ENCODE measurements around the gene LCE3A. TPM values are rescaled to one million over a fixed set of nuclear protein-coding genes. Genes with fewer than 3 reads are reported as not detected.
"Not testable (repeated sequence)": the region's sequence is repeated elsewhere in the genome, so short reads cannot be mapped to it uniquely, and the experiment has no call there.

The LCE3A gene
- total and polyA plus RNA-seq, 3 donors from 2014 or later, result not detected

DNA sequence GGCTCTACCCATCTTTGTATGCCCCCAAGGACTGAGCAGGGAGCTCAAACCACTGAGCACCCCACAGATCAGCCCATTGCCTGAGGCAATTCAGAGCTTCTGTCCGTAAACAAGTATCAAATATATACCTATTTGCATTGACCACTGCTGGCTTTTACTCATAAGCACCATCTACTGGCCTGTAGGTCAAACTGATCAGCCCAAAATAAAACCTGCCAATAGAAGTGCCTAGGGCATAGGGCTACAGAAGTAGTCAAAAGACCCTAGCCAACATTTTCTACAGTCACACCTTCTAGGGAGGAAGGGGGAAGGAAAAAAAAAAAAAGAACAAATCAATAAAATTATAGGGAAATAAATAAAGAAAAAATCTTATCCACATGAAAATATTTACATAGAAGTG lies 37.3 kb downstream of the LCE3A start:
- H3K27ac ChIP-seq, result no peak overlapping the region
- TF ChIP-seq POLR2A (IDR thresholded peaks at IDR 0.05), result no peak
- TF ChIP-seq, protein P1, sequence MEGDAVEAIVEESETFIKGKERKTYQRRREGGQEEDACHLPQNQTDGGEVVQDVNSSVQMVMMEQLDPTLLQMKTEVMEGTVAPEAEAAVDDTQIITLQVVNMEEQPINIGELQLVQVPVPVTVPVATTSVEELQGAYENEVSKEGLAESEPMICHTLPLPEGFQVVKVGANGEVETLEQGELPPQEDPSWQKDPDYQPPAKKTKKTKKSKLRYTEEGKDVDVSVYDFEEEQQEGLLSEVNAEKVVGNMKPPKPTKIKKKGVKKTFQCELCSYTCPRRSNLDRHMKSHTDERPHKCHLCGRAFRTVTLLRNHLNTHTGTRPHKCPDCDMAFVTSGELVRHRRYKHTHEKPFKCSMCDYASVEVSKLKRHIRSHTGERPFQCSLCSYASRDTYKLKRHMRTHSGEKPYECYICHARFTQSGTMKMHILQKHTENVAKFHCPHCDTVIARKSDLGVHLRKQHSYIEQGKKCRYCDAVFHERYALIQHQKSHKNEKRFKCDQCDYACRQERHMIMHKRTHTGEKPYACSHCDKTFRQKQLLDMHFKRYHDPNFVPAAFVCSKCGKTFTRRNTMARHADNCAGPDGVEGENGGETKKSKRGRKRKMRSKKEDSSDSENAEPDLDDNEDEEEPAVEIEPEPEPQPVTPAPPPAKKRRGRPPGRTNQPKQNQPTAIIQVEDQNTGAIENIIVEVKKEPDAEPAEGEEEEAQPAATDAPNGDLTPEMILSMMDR (IDR thresholded peaks at IDR 0.05), result no peak
- H3K4me3 ChIP-seq, result no peak overlapping the region
- 67% methylated on average over 1 of the region's 1 CpG; no CpG with 5 or more reads in 1 of the 2 donors for WGBS, 2 donors
- no peaks in the 10 kb centered on the region for H3K4me1 ChIP-seq
- no peaks in the 10 kb centered on the region for H3K36me3 ChIP-seq (ENCODE audit: low read depth, missing control alignments)
- intact Hi-C loops (cut with DNase I; ENCODE audit: low total_unique reads), result no loop called here
- no peaks in the 10 kb centered on the region for H3K9me3 ChIP-seq
- DNase-seq, result no peak
- H3K27me3 ChIP-seq, result no peaks in the 10 kb centered on the region

DNA sequence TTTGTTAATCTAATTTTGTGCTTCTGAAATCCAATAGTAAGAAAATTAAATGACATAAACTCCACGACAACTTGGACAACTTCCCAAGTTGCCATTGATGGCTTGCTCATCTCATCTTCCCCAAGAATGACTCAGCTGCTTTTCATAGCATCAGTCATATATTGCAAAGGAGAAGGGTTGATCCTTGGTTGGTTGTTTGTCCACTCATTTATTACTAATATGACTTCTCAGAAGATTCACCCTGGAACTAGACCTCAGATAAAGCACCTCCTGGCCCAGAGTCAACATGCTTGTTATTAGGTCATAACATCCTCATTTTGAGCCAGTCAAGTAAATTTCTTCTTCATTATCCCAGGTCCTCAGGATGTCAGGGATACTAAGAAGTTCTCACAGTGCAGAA lies 40.3 kb downstream of the LCE3A start:
- Histone ChIP-seq H3K4me3 (no peak overlapping the region), H3K9me3 (no peaks in the 10 kb centered on the region), H3K27me3 (no peaks in the 10 kb centered on the region), H3K27ac (no peak overlapping the region), H3K36me3 (ENCODE audit: low read depth, missing control alignments) (no peaks in the 10 kb centered on the region), H3K4me1 (no peaks in the 10 kb centered on the region)
- no peak for TF ChIP-seq POLR2A (IDR thresholded peaks at IDR 0.05)
- TF ChIP-seq, protein P1 (IDR thresholded peaks at IDR 0.05), result no peak
- intact Hi-C loops (cut with DNase I; ENCODE audit: low total_unique reads), result no loop called here
- 82 to 85% methylated on average over 1 of the region's 1 CpG for WGBS, 2 donors
- DNase-seq, result no peak

DNA sequence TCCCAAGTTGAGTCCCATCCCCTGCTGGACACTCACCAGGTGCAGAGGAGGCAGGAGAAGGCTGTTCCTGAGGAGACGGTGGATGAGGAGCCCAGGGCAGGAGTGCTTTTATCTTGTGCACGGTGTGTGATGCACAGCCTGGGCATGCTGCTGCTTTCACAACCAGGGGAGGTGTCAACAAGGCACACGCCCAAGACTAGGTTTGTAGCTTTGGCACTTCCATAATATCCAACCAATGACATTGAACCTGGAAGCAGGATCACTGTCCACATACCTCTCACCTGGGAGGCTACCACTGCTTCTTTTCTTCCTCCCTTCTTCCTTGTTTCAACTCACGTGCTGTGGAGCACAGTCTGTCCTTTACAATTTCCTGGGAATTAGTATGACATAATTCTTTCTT lies 42.5 kb downstream of the LCE3A start, which contains the start of gene LCE3D:
TSS of gene LCE3D (minus strand) at position 84 of the 400 bp plus-strand sequence. CDS start 580 bp downstream, outside the sequence.
- H3K36me3 ChIP-seq (ENCODE audit: low read depth, missing control alignments), result no peaks in the 10 kb centered on the region
- 70 to 84% methylated on average over 4 of the region's 4 CpGs for WGBS, 2 donors
- TF ChIP-seq POLR2A (IDR thresholded peaks at IDR 0.05), result no peak
- TF ChIP-seq, protein P1 (IDR thresholded peaks at IDR 0.05), result no peak

DNA sequence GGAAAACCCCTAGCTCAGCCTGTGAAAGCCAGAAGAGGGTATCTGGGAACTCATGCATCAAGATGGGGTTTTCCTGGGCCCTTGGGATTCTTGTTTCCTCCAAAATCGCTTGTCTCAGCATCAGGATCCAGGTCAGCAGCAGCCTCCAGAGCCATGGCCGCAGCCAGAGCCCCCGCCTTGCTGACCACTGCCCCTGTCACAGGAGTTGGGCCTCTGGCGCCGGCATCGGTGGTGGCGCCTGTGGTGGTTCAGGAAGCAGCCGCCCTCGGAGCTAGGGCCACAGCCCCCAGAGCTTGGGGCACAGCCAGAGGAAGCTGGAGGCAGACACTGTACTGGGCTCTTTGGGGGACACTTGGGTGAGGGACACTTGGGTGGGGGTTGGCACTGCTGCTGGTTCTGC lies 43.4 kb downstream of the LCE3A start:
- H3K4me3 ChIP-seq; DNase-seq; H3K27ac ChIP-seq; intact Hi-C loops (cut with DNase I; ENCODE audit: low total_unique reads); H3K27me3 ChIP-seq; H3K9me3 ChIP-seq; H3K4me1 ChIP-seq; H3K36me3 ChIP-seq (ENCODE audit: low read depth, missing control alignments): not testable (repeated sequence)
- 76 to 88% methylated on average over 3 to 9 of the region's 9 CpGs for WGBS, 2 donors

More for the DNA sequence above, 42.5 kb downstream of the LCE3A start, which contains the start of gene LCE3D:
- no peaks in the 10 kb centered on the region for H3K9me3 ChIP-seq
- intact Hi-C loops (cut with DNase I; ENCODE audit: low total_unique reads), result no loop called here
- no peak within 1 kb of the TSS for H3K4me3 ChIP-seq
- no peaks in the 10 kb centered on the region for H3K27me3 ChIP-seq
- no peaks in the 10 kb centered on the region for H3K4me1 ChIP-seq
- no peak for DNase-seq
- no peak within 1 kb of the TSS for H3K27ac ChIP-seq

DNA sequence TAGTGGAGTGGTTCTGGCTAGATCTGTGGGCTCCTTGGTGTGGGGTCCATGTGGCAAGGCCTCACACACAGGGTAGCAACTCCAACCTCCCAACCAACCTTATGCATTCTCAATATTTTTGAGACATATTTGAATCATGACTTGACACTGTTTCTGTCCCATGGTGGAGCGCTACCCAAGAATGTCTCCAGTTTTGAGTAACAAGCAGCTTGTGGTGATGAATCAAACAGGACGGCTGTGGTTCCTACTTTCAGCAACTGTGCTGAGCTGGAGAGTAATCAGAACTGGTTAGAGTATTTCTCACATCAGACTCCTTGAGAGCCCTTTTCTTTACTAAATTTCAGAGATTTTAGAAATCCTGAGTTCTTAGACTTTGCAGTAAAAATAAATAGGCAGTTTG lies 45.7 kb downstream of the LCE3A start:
- Histone ChIP-seq H3K9me3 (no peaks in the 10 kb centered on the region), H3K27ac (no peak overlapping the region), H3K27me3 (no peaks in the 10 kb centered on the region), H3K4me3 (no peak overlapping the region), H3K4me1 (no peaks in the 10 kb centered on the region), H3K36me3 (ENCODE audit: low read depth, missing control alignments) (no peaks in the 10 kb centered on the region)
- TF ChIP-seq, protein P1 (IDR thresholded peaks at IDR 0.05), result no peak
- no peak for TF ChIP-seq POLR2A (IDR thresholded peaks at IDR 0.05)
- DNase-seq, result no peak
- intact Hi-C loops (cut with DNase I; ENCODE audit: low total_unique reads), result no loop called here
- 89 to 95% methylated on average over 2 of the region's 2 CpGs for WGBS, 2 donors

Small RNAs within 50 kb of the gene (small RNA-seq; reads per million reads assigned to genes)
- gene LCE3A, result 0 reads per million in 2 donors
- 0 reads per million in 2 donors for gene LCE3B

Other genes starting within 250 kb of the LCE3A start
- gene CRNN, start 208.8 kb downstream of the LCE3A start, total RNA-seq, result under 1 TPM; 0.16 to 0.43 TPM
- gene CRNN, start 208.8 kb downstream of the LCE3A start, polyA plus RNA-seq (ENCODE audit: insufficient read depth, low read depth, low replicate concordance), result not detected
- under 1 TPM in 1 of 2 donors, not detected in 1; 0.37 TPM for gene LCE5A, start 112.3 kb downstream of the LCE3A start, total RNA-seq
- 0.44 TPM for gene LCE5A, start 112.3 kb downstream of the LCE3A start, polyA plus RNA-seq (ENCODE audit: insufficient read depth, low read depth, low replicate concordance)
- gene CRCT1, start 108.6 kb downstream of the LCE3A start, total RNA-seq, result not detected
- gene CRCT1, start 108.6 kb downstream of the LCE3A start, polyA plus RNA-seq (ENCODE audit: insufficient read depth, low read depth, low replicate concordance), result not detected
- not detected for gene LCE3E, start 56.3 kb downstream of the LCE3A start, total RNA-seq
- gene LCE3E, start 56.3 kb downstream of the LCE3A start, polyA plus RNA-seq (ENCODE audit: insufficient read depth, low read depth, low replicate concordance), result not detected
- gene LCE3D, start 42.6 kb downstream of the LCE3A start, total RNA-seq, result not detected
- not detected for gene LCE3D, start 42.6 kb downstream of the LCE3A start, polyA plus RNA-seq (ENCODE audit: insufficient read depth, low read depth, low replicate concordance)
- not detected for gene LCE3C, start 22.9 kb downstream of the LCE3A start, total RNA-seq
- gene LCE3C, start 22.9 kb downstream of the LCE3A start, polyA plus RNA-seq (ENCODE audit: insufficient read depth, low read depth, low replicate concordance), result not detected
- gene LCE3B, start 9.3 kb downstream of the LCE3A start, total RNA-seq, result not detected
- not detected for gene LCE3B, start 9.3 kb downstream of the LCE3A start, polyA plus RNA-seq (ENCODE audit: insufficient read depth, low read depth, low replicate concordance)
- gene LCE2D, start 40.3 kb upstream of the LCE3A start, total RNA-seq, result not detected
- gene LCE2D, start 40.3 kb upstream of the LCE3A start, polyA plus RNA-seq (ENCODE audit: insufficient read depth, low read depth, low replicate concordance), result not detected
- not detected for gene LCE2C, start 52.2 kb upstream of the LCE3A start, total RNA-seq
- gene LCE2C, start 52.2 kb upstream of the LCE3A start, polyA plus RNA-seq (ENCODE audit: insufficient read depth, low read depth, low replicate concordance), result not detected
- gene LCE2B, start 63.0 kb upstream of the LCE3A start, total RNA-seq, result not detected
- gene LCE2B, start 63.0 kb upstream of the LCE3A start, polyA plus RNA-seq (ENCODE audit: insufficient read depth, low read depth, low replicate concordance), result not detected
- not detected for gene LCE2A, start 75.2 kb upstream of the LCE3A start, total RNA-seq
- gene LCE2A, start 75.2 kb upstream of the LCE3A start, polyA plus RNA-seq (ENCODE audit: insufficient read depth, low read depth, low replicate concordance), result not detected
- gene LCE4A, start 85.1 kb upstream of the LCE3A start, total RNA-seq, result not detected
- gene LCE4A, start 85.1 kb upstream of the LCE3A start, polyA plus RNA-seq (ENCODE audit: insufficient read depth, low read depth, low replicate concordance), result not detected
- gene KPRP, start 134.9 kb upstream of the LCE3A start, total RNA-seq, result not detected
- gene KPRP, start 134.9 kb upstream of the LCE3A start, polyA plus RNA-seq (ENCODE audit: insufficient read depth, low read depth, low replicate concordance), result not detected
- gene LCE1F, start 152.0 kb upstream of the LCE3A start, total RNA-seq, result not detected
- gene LCE1F, start 152.0 kb upstream of the LCE3A start, polyA plus RNA-seq (ENCODE audit: insufficient read depth, low read depth, low replicate concordance), result not detected
- gene LCE1E, start 163.2 kb upstream of the LCE3A start, total RNA-seq, result not detected
- not detected for gene LCE1E, start 163.2 kb upstream of the LCE3A start, polyA plus RNA-seq (ENCODE audit: insufficient read depth, low read depth, low replicate concordance)
- gene LCE1D, start 173.6 kb upstream of the LCE3A start, total RNA-seq, result not detected
- gene LCE1D, start 173.6 kb upstream of the LCE3A start, polyA plus RNA-seq (ENCODE audit: insufficient read depth, low read depth, low replicate concordance), result not detected
- gene LCE1C, start 183.5 kb upstream of the LCE3A start, total RNA-seq, result not detected
- not detected for gene LCE1C, start 183.5 kb upstream of the LCE3A start, polyA plus RNA-seq (ENCODE audit: insufficient read depth, low read depth, low replicate concordance)
- gene LCE1B, start 188.9 kb upstream of the LCE3A start, total RNA-seq, result not detected
- not detected for gene LCE1B, start 188.9 kb upstream of the LCE3A start, polyA plus RNA-seq (ENCODE audit: insufficient read depth, low read depth, low replicate concordance)
- gene LCE1A, start 204.4 kb upstream of the LCE3A start, total RNA-seq, result not detected
- not detected for gene LCE1A, start 204.4 kb upstream of the LCE3A start, polyA plus RNA-seq (ENCODE audit: insufficient read depth, low read depth, low replicate concordance)
- gene LCE6A, start 219.8 kb upstream of the LCE3A start, total RNA-seq, result not detected
- not detected for gene LCE6A, start 219.8 kb upstream of the LCE3A start, polyA plus RNA-seq (ENCODE audit: insufficient read depth, low read depth, low replicate concordance)
- not detected for gene LCE7A, start 236.9 kb upstream of the LCE3A start, total RNA-seq
- gene LCE7A, start 236.9 kb upstream of the LCE3A start, polyA plus RNA-seq (ENCODE audit: insufficient read depth, low read depth, low replicate concordance), result not detected

Data from testis (tissue), 3 donors.